GM12878 (cell line): ENCODE data around the gene TPPP. TPM values are rescaled to one million over a fixed set of nuclear protein-coding genes. Genes with fewer than 3 reads are reported as not detected.
"Not testable (repeated sequence)": the region's sequence is repeated elsewhere in the genome, so short reads cannot be mapped to it uniquely, and the experiment has no call there.

Source experiments
- ATAC-seq: fragments of 200-7000 bp; cut with Tn5 transposase; 3 replicates; pipeline ENCODE4 v1.9.1; 2020; ENCODE audit warnings: mild to moderate bottlenecking, moderate library complexity
- BruUV-seq: library from RNA; stranded (reverse); fragments of 400-500 nt; replicated peaks from 2 replicates; lab custom pipeline; 2021; lab: Mats Ljungman, UMichigan
- CTCF ChIA-PET: fragments of 300-600 bp; sonication (Branson Sonifier 250); formaldehyde crosslinking; extraction: SDS; loops from one replicate; lab custom pipeline; 2021; ENCODE audit warnings: inconsistent platforms; lab: Yijun Ruan, JAX
- POLR2A ChIA-PET: fragments of 350-600 bp; formaldehyde crosslinking; extraction: SDS; loops from one replicate; lab custom pipeline; 2021; ENCODE audit warnings: inconsistent platforms; lab: Charles Lee
- RAD21 ChIA-PET: fragments of 300-600 bp; sonication (Branson Sonifier 250); formaldehyde crosslinking; loops from one replicate; lab custom pipeline; 2023; ENCODE audit warnings: antibody characterized with exemption; ENCODE audit not compliant: unreplicated experiment; lab: Charles Lee
- SMC1A ChIA-PET: fragments of 300-600 bp; sonication (Branson Sonifier 250); formaldehyde crosslinking; loops from one replicate; lab custom pipeline; 2023; ENCODE audit not compliant: unreplicated experiment, uncharacterized antibody; lab: Charles Lee
- DNase-seq: peaks from one replicate; pipeline ENCODE4 v3.0.0-alpha.2; 2011; ENCODE audit warnings: low read depth, low spot score
- FAIRE-seq: peaks from 3 replicates; lab custom pipeline; 2011; peaks lifted over from hg19 to GRCh38; lab: Jason Lieb, UNC
- H2AFZ ChIP-seq: 2 replicates; pipeline ENCODE4 v1.6.0; 2011; ENCODE audit warnings: low read depth, low read length, control low read depth; ENCODE audit not compliant: control insufficient read depth
- H3K27ac ChIP-seq: 2 replicates; pipeline ENCODE4 v1.5.1; 2011; ENCODE audit warnings: control low read depth; ENCODE audit not compliant: control insufficient read depth, insufficient read depth
- H3K27me3 ChIP-seq, 2 experiments: replicated peaks in 1 of 2; 2 replicates each; pipeline versions ENCODE4 v1.6.0 to v1.6.1; 2011; ENCODE audit warnings: low read length in 1 of 2; ENCODE audit not compliant: control insufficient read depth in 2 of 2, insufficient read depth in 2 of 2
- H3K36me3 ChIP-seq, 2 experiments: 2 replicates each; pipeline ENCODE4 v1.5.1; 2011; ENCODE audit warnings: low read length in 1 of 2; ENCODE audit not compliant: control insufficient read depth in 2 of 2, insufficient read depth in 2 of 2
- H3K4me1 ChIP-seq: 2 replicates; pipeline ENCODE4 v1.6.1; 2011; ENCODE audit warnings: mild to moderate bottlenecking, low read length, moderate library complexity, mixed read lengths; ENCODE audit not compliant: control insufficient read depth, insufficient read depth
- H3K4me2 ChIP-seq: 2 replicates; pipeline ENCODE4 v1.6.0; 2011; ENCODE audit warnings: control low read depth; ENCODE audit not compliant: control insufficient read depth, insufficient read depth
- H3K4me3 ChIP-seq: fragments of 200-600 bp; sonication (generic); 2 replicates; pipeline ENCODE4 v1.5.1; 2016
- H3K79me2 ChIP-seq: 2 replicates; pipeline ENCODE4 v1.6.0; 2011; ENCODE audit warnings: low read length; ENCODE audit not compliant: control insufficient read depth, insufficient read depth
- H3K9ac ChIP-seq: 2 replicates; pipeline ENCODE4 v1.8.0; 2011; ENCODE audit warnings: low read length, control low read depth, mixed read lengths; ENCODE audit not compliant: control insufficient read depth, insufficient read depth
- H3K9me3 ChIP-seq: replicated peaks from 3 replicates; pipeline ENCODE4 v1.5.1; 2011; ENCODE audit warnings: mild to moderate bottlenecking, low read length; ENCODE audit not compliant: control insufficient read depth, insufficient read depth
- H4K20me1 ChIP-seq: 2 replicates; pipeline ENCODE4 v1.6.0; 2011; ENCODE audit not compliant: control insufficient read depth, insufficient read depth
- WGBS: methylation state at CpG from one replicate; pipeline ENCODE4 v1.1.6; 2016; ENCODE audit warnings: low lambda C conversion rate; ENCODE audit not compliant: insufficient replicate concordance, insufficient coverage; ENCODE audit errors: missing lambda C conversion rate; 5-methylcytosine and 5-hydroxymethylcytosine counted together
- in situ Hi-C: fragments of 300-500 bp; cut with MboI; formaldehyde crosslinking; loops from 9 replicates; pipeline ENCODE4 v1.14.3; 2018; ENCODE audit warnings: mixed read lengths
- intact Hi-C: fragments of 100-400 bp; cut with micrococcal nuclease; formaldehyde crosslinking; loops from one replicate; pipeline ENCODE4 v1.14.2; 2022; ENCODE audit not compliant: unreplicated experiment
- polyA plus RNA-seq, 11 experiments: library from polyadenylated mRNA; depleted of rRNA in 4 of 11; unstranded in 6 of 11; stranded (reverse) in 5 of 11; fragments of >200 nt; fragmentation: Nextera tagmentation in 4 of 11; fragmentation: Illumina TruSeq in 1 of 11; extraction: Ambion mirVana in 4 of 11; extraction: Trizol in 1 of 11; gene quantifications; 1 replicate in 1 of 11; 2 replicates in 10 of 11; pipeline versions ENCODE4 v1.2.1 to v1.2.3, GENCODE V29; 2011 to 2016; ENCODE audit warnings: inconsistent platforms in 2 of 11, missing spikeins in 2 of 11, low read depth in 1 of 11
- total RNA-seq, 4 experiments: library from RNA; depleted of rRNA in 3 of 4; stranded (reverse); fragments of >200 nt in 3 of 4; fragmentation: Illumina TruSeq in 1 of 4; extraction: Trizol in 1 of 4; gene quantifications; 2 replicates each; pipeline versions ENCODE4 v1.2.1 to v1.2.3, GENCODE V29; 2013 to 2021

Gene TPPP
- total and polyA plus RNA-seq, 10 of the 15 experiments (the other 5 are each of a cell fraction or from before 2014, with no cell fraction given): under 0.01 to 0.24 (median 0.04) TPM; not detected in 4

- H3K27ac ChIP-seq, H4K20me1 ChIP-seq, CTCF ChIA-PET, SMC1A ChIA-PET, H3K9me3 ChIP-seq, H3K27me3 ChIP-seq, H3K4me1 ChIP-seq, in situ Hi-C loops, H3K36me3 ChIP-seq, H3K79me2 ChIP-seq, H3K9ac ChIP-seq, ATAC-seq, FAIRE-seq, RAD21 ChIA-PET, H3K4me2 ChIP-seq, H2AFZ ChIP-seq, intact Hi-C loops, BruUV-seq, DNase-seq, POLR2A ChIA-PET, H3K4me3 ChIP-seq: not testable (repeated sequence)
- 42% methylated on average over 7 of the region's 10 CpGs for WGBS
Observed at GRCh38 chr5:732754-733454, 39.8 kb upstream of the TPPP start.

DNA sequence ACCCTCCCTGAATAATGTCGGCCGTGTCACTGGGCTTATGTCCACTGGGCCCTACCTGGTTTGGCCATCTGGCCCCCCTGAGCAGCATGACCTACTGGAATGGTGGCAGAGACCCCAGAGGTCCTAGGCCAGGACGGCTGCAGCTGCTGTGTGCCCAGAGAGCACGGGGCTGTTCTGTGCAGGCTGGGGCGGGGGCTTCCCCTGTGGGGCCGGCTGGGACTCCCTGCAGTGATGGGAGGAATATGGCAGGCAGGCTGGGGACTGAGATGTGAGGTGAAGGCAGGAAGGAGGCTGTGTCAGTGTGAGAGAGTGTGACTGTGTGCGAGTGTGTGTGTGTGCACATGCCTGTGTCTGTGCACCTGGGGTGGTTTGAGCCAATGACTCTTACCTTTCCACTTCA is 36.1 kb upstream of the TPPP start:
- ATAC-seq, H2AFZ ChIP-seq, H3K27me3 ChIP-seq, H3K9ac ChIP-seq, CTCF ChIA-PET, H3K4me3 ChIP-seq, DNase-seq, H3K4me1 ChIP-seq, FAIRE-seq, RAD21 ChIA-PET, SMC1A ChIA-PET, in situ Hi-C loops, H3K4me2 ChIP-seq, H3K9me3 ChIP-seq, H3K79me2 ChIP-seq, H3K36me3 ChIP-seq, H3K27ac ChIP-seq, POLR2A ChIA-PET, H4K20me1 ChIP-seq, BruUV-seq, intact Hi-C loops: not testable (repeated sequence)
- 65% methylated on average over 3 of the region's 7 CpGs for WGBS

DNA sequence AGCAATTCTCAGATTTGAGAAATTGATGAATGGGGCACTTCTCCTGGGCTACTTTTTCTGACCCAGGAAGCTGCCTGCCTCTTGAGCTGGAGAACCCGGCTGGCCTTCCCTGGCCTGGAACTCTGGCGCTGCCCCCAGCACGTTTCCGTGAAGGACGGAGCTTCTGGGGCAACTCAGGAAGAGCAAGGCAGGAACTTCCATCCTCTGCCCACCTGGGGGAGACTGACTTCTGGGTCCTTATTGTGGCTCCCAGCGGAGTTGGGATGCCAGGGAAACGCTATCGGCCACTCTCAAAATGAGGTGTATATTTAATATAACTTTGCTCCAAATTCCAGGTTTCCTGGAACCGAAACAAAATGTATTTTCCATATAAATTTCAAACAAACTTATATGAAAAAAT is 33.9 kb upstream of the TPPP start:
- H3K4me2 ChIP-seq, ATAC-seq, H3K9ac ChIP-seq, POLR2A ChIA-PET, FAIRE-seq, H4K20me1 ChIP-seq, H3K27ac ChIP-seq, H3K27me3 ChIP-seq, SMC1A ChIA-PET, RAD21 ChIA-PET, H3K4me1 ChIP-seq, DNase-seq, H3K4me3 ChIP-seq, H3K79me2 ChIP-seq, CTCF ChIA-PET, BruUV-seq, intact Hi-C loops, H3K9me3 ChIP-seq, in situ Hi-C loops, H2AFZ ChIP-seq, H3K36me3 ChIP-seq: not testable (repeated sequence)
- 0% methylated on average over 1 of the region's 9 CpGs for WGBS

GRCh38 chr5:723865-724264 is 30.7 kb upstream of the TPPP start:
- intact Hi-C loops, H3K4me3 ChIP-seq, CTCF ChIA-PET, BruUV-seq, H3K27me3 ChIP-seq, H4K20me1 ChIP-seq, H3K9ac ChIP-seq, RAD21 ChIA-PET, H3K79me2 ChIP-seq, H3K36me3 ChIP-seq, H3K9me3 ChIP-seq, in situ Hi-C loops, FAIRE-seq, ATAC-seq, H2AFZ ChIP-seq, H3K4me2 ChIP-seq, H3K27ac ChIP-seq, POLR2A ChIA-PET, H3K4me1 ChIP-seq, DNase-seq, SMC1A ChIA-PET: not testable (repeated sequence)
- WGBS: 22% methylated on average over 2 of the region's 6 CpGs
